Upper lobe of left lung (tissue), 6 donors: ENCODE data around the gene TRMT61A. TPM values are rescaled to one million over a fixed set of nuclear protein-coding genes. Genes with fewer than 3 reads are reported as not detected.
A peak's percentile ranks its signal among the peaks of the same experiment; 100 is the strongest.

Experiments used
- ATAC-seq, 2 donors: fragments of 200-7000 bp; cut with Tn5 transposase; one replicate each; pipeline ENCODE4 v1.9.1; 2022; ENCODE audit warnings: mild to moderate bottlenecking in 2 of 2, moderate library complexity in 2 of 2; ENCODE audit not compliant: low FRiP score in 2 of 2
- DNase-seq, 2 donors: peaks; one replicate each; pipeline ENCODE4 v3.0.0-alpha.2; 2019 to 2020
- H3K27ac ChIP-seq, 4 donors: fragments of 200-600 bp; sonication (generic); one replicate each; pipeline ENCODE4 v1.5.1; 2016 to 2019
- H3K27me3 ChIP-seq, 4 donors: fragments of 200-600 bp; sonication (generic); one replicate each; pipeline ENCODE4 v1.5.1; 2017 to 2019
- H3K36me3 ChIP-seq, 4 donors: fragments of 200-600 bp; sonication (generic); one replicate each; pipeline ENCODE4 v1.5.1; 2016 to 2019
- H3K4me1 ChIP-seq, 4 donors: fragments of 200-600 bp; sonication (generic); one replicate each; pipeline ENCODE4 v1.5.1; 2018 to 2019
- H3K4me3 ChIP-seq, 4 donors: fragments of 200-600 bp; sonication (generic); one replicate each; pipeline ENCODE4 v1.5.1; 2017 to 2019; ENCODE audit warnings: mild to moderate bottlenecking in 2 of 4, moderate library complexity in 1 of 4
- H3K9me3 ChIP-seq, 4 donors: fragments of 200-600 bp; sonication (generic); one replicate each; pipeline ENCODE4 v1.5.1; 2018 to 2019
- CTCF ChIP-seq, 6 experiments: fragments of 450-650 bp in 4 of 6; fragments of 200-600 bp in 2 of 6; sonication (generic) in 2 of 6; IDR thresholded peaks; one replicate each; pipeline ENCODE4 v1.5.1; 2016 to 2019; ENCODE audit warnings: antibody characterized with exemption in 6 of 6
- EP300 ChIP-seq, 4 donors: sonication (generic); formaldehyde crosslinking; IDR thresholded peaks; one replicate each; pipeline ENCODE4 v1.5.1; 2017; ENCODE audit warnings: antibody characterized with exemption in 4 of 4, control low read depth in 2 of 4
- POLR2A ChIP-seq, 4 donors: fragments of 450-650 bp; IDR thresholded peaks; one replicate each; pipeline ENCODE4 v1.5.1; 2016 to 2017; ENCODE audit warnings: antibody characterized with exemption in 4 of 4, mild to moderate bottlenecking in 2 of 4
- POLR2AphosphoS5 ChIP-seq, 2 donors: sonication (generic); formaldehyde crosslinking; IDR thresholded peaks; one replicate each; pipeline ENCODE4 v1.5.1; 2017; ENCODE audit warnings: antibody characterized with exemption in 2 of 2
- WGBS, 2 donors: methylation state at CpG; one replicate each; pipeline ENCODE4 v1.1.5; 2017 to 2018; 5-methylcytosine and 5-hydroxymethylcytosine counted together
- total RNA-seq, 6 donors: library from RNA; depleted of rRNA in 4 of 6; stranded (reverse); fragments of >200 nt in 4 of 6; gene quantifications; one replicate each; pipeline versions ENCODE4 v1.1.0 to v1.2.1, GENCODE V29; 2016 to 2021
- donor health status: DM: no; HTN: no; CAD: no; lungs with moderate emphysema.
- donor health status: DM: no; HTN: yes; CAD: no; lungs with severe emphysema.

TRMT61A gene
- total RNA-seq, 6 donors from 2014 or later, result 6.7 to 25.1 (median 15.0) TPM

GRCh38 chr14:103541709-103542604, 13.0 kb downstream of the TRMT61A start:
- Histone ChIP-seq H3K4me3 (no peak overlapping the region), H3K27ac (peak overlapping the region; percentile 84 to 91 (median 88)), H3K27me3 (no peaks in the 10 kb centered on the region), H3K4me1 (peaks cover 49 to 70% (median 54%) of the 10 kb centered on the region in 4 donors), H3K9me3 (no peaks in the 10 kb centered on the region), H3K36me3 (no peaks in the 10 kb centered on the region)
- TF ChIP-seq CTCF (IDR thresholded peaks at IDR 0.05) (peak in 1 of 6 experiments; percentile 23), POLR2A (IDR thresholded peaks at IDR 0.05) (no peak), EP300 (IDR thresholded peaks at IDR 0.05) (no peak), POLR2AphosphoS5 (IDR thresholded peaks at IDR 0.05) (no peak)
- peak; percentile 38 to 77 for DNase-seq
- 68 to 70% methylated on average over 15 to 22 of the region's 33 CpGs for WGBS, 2 donors
- ATAC-seq, result no peak

GRCh38 chr14:103542605-103543088, 13.7 kb downstream of the TRMT61A start:
- H3K4me1 ChIP-seq, result peaks cover 49 to 71% (median 54%) of the 10 kb centered on the region in 4 donors
- peak overlapping the region; percentile 84 to 91 (median 88) for H3K27ac ChIP-seq
- peak; percentile 13 to 25 for ATAC-seq
- peak; percentile 75 to 86 for DNase-seq
- H3K4me3 ChIP-seq, result no peak overlapping the region
- H3K9me3 ChIP-seq, result no peaks in the 10 kb centered on the region
- H3K36me3 ChIP-seq, result no peaks in the 10 kb centered on the region
- TF ChIP-seq CTCF (IDR thresholded peaks at IDR 0.05), result no peak
- no peak for TF ChIP-seq POLR2AphosphoS5 (IDR thresholded peaks at IDR 0.05)
- no peak for TF ChIP-seq EP300 (IDR thresholded peaks at IDR 0.05)
- 11 to 30% methylated on average over 5 to 18 of the region's 18 CpGs for WGBS, 2 donors
- no peaks in the 10 kb centered on the region for H3K27me3 ChIP-seq

- 74 to 81% methylated on average over 7 to 9 of the region's 10 CpGs for WGBS, 2 donors
- Histone ChIP-seq H3K4me1 (peaks cover 49 to 71% (median 54%) of the 10 kb centered on the region in 4 donors), H3K27ac (peak overlapping the region; percentile 84 to 91 (median 88)), H3K4me3 (no peak overlapping the region), H3K9me3 (no peaks in the 10 kb centered on the region), H3K27me3 (no peaks in the 10 kb centered on the region), H3K36me3 (no peaks in the 10 kb centered on the region)
- DNase-seq, result peak in 1 of 2 donors; percentile 75
- TF ChIP-seq CTCF (IDR thresholded peaks at IDR 0.05), result no peak
- no peak for TF ChIP-seq POLR2AphosphoS5 (IDR thresholded peaks at IDR 0.05)
- no peak for TF ChIP-seq EP300 (IDR thresholded peaks at IDR 0.05)
- no peak for TF ChIP-seq POLR2A (IDR thresholded peaks at IDR 0.05)
- no peak for ATAC-seq
Measured at GRCh38 chr14:103543140-103543539, 14.1 kb downstream of the TRMT61A start.

- ATAC-seq (no peak), DNase-seq (peak in 1 of 2 donors; percentile 74)
- H3K4me1 ChIP-seq, result peaks cover 46 to 67% (median 51%) of the 10 kb centered on the region in 4 donors
- H3K4me3 ChIP-seq, result no peak overlapping the region
- 45 to 70% methylated on average over 2 to 17 of the region's 19 CpGs for WGBS, 2 donors
- H3K9me3 ChIP-seq, result no peaks in the 10 kb centered on the region
- H3K27ac ChIP-seq, result peak overlapping the region in 1 of 4 donors; percentile 87
- no peaks in the 10 kb centered on the region for H3K27me3 ChIP-seq
- no peak for TF ChIP-seq CTCF (IDR thresholded peaks at IDR 0.05)
- H3K36me3 ChIP-seq, result no peaks in the 10 kb centered on the region
Measured at GRCh38 chr14:103543721-103544387, 14.9 kb downstream of the TRMT61A start.
